Activated naive CD8-positive, alpha-beta T cell treated with anti-CD3 and anti-CD28 coated beads, Interleukin-2, amount 10 ng/mL, durations not matched to agents 7 days and 5 days (primary cell): Measurements from ENCODE around the gene ALLC. TPM values are rescaled to one million over a fixed set of nuclear protein-coding genes. Genes with fewer than 3 reads are reported as not detected.

Experiments
- ATAC-seq: fragments of 150-1000 bp; cut with Tn5 transposase; one replicate; pipeline ENCODE4 v1.10.0; 2021; ENCODE audit warnings: low read depth, moderate library complexity
- POLR2A ChIA-PET: fragments of 350-600 bp; sonication (Branson Sonifier 250); formaldehyde crosslinking; loops from one replicate; lab custom pipeline; 2021; ENCODE audit warnings: antibody characterized with exemption; lab: Charles Lee
- DNase-seq: peaks from one replicate; pipeline ENCODE4 v3.0.0; 2021
- H3K27ac Mint-ChIP-seq: one replicate; pipeline ENCODE4 v1.8.0; 2022; ENCODE audit warnings: mild to moderate bottlenecking, mixed read lengths
- H3K27me3 Mint-ChIP-seq: one replicate; pipeline ENCODE4 v1.8.0; 2022; ENCODE audit warnings: mild to moderate bottlenecking, moderate library complexity, mixed read lengths
- H3K36me3 Mint-ChIP-seq: one replicate; pipeline ENCODE4 v1.8.0; 2021; ENCODE audit warnings: mild to moderate bottlenecking, mixed read lengths
- H3K4me1 Mint-ChIP-seq: one replicate; pipeline ENCODE4 v1.8.0; 2021; ENCODE audit warnings: mixed read lengths
- H3K4me3 Mint-ChIP-seq: one replicate; pipeline ENCODE4 v1.8.0; 2022; ENCODE audit warnings: mild to moderate bottlenecking, moderate library complexity, mixed read lengths
- H3K9me3 Mint-ChIP-seq: one replicate; pipeline ENCODE4 v1.8.0; 2021; ENCODE audit warnings: mixed read lengths
- total RNA-seq, 2 experiments: library from RNA; stranded (reverse); gene quantifications; one replicate each; pipeline ENCODE4 v1.2.3, GENCODE V29; 2021

The ALLC gene
- total RNA-seq, 2 experiments from 2014 or later, result not detected

DNA sequence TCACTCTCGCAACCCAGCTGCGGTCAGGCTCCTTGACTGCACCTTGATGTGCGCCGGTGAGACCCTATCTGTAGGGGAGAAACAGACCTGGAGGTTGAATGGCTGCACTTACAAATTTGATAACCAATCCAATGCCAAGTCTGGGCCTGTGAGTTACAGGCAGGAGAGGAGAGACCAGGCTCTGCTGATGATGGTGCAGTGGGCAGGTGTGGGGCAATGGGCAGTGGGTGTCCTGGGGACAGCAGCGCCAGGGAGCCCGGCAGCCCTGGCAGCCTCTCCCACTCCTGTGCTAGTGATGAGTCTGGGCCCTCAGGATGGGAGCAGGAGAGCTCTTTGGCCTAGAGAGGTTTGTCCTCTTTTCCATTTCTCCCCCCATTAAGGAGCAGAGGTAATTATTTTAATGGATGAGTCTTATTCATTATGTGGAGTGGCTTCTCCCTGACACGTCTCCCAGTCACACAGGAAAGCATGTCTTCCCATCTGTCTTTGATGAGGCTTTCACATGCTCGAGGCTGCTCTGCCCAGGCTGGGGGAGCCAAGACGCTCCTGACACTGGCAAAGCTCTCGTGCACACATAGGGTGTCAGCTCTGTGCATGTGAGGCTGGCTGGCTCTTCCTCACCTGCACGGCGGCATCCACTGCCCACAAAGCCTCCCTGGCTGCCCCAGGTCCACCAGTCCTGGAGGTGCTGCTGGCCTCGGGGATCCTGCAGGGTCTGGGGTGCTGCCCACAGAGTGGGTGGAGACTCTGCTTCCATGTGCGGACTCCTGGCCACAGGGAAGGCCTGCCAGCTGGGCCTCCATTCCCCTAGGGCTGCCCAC is 10.0 kb upstream of the ALLC start:
- Mint-ChIP-seq H3K36me3 (no peaks in the 10 kb centered on the region), H3K4me1 (peaks cover 12% of the 10 kb centered on the region), H3K9me3 (no peaks in the 10 kb centered on the region), H3K27ac (no peak overlapping the region), H3K4me3 (no peak overlapping the region), H3K27me3 (no peaks in the 10 kb centered on the region)
- POLR2A ChIA-PET, result no interaction called here
- DNase-seq (no peak), ATAC-seq (no peak)

DNA sequence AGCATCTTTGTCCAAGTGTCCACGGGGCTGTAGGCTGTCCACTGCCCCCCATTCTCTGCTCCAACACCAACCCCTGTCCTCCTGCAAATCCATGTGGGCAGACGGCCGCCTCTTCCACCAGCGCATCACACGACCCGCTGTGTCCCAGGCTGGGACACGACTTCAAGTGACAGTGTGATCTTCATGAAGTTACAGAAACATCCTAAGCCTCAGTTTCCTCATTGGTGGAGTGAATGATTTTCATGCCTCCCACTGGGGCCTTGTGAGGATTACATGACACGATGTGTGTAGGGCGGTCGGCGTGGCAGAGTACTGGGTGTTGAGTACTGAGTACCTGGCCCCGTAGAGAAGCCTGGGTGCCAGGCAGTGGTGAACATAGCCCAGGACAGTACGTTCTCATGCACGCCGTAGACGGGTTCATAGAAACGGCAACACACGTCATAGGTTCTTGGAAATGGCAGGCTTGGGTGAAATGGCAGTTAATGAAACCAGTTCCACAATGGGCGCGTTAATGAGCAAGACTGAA is 9.3 kb upstream of the ALLC start:
- Mint-ChIP-seq H3K27ac (no peak overlapping the region), H3K9me3 (no peaks in the 10 kb centered on the region), H3K36me3 (no peaks in the 10 kb centered on the region), H3K4me3 (no peak overlapping the region), H3K27me3 (no peaks in the 10 kb centered on the region), H3K4me1 (peaks cover 10% of the 10 kb centered on the region)
- DNase-seq (no peak), ATAC-seq (no peak)
- POLR2A ChIA-PET, result no interaction called here

DNA sequence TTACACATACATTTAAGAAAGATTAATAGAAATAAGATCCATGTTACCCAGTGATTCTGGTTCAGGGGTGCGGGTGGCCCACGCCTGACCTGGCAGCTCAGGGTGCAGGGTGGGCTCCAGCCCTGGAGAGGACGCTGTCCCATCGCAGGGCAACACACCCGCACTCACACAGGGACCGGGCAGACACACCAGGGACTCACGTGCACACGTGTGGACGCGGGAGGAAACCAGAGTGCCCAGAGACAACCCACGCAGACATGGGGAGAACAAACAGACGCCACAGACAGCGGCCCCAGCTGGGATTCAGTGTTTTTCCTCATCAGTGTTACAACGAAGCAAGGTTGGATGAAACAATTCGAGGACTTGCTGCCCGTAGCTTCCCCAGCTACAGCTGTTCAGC is 8.4 kb upstream of the ALLC start:
- no peaks in the 10 kb centered on the region for H3K36me3 Mint-ChIP-seq
- POLR2A ChIA-PET, result no interaction called here
- H3K27me3 Mint-ChIP-seq, result no peaks in the 10 kb centered on the region
- H3K4me1 Mint-ChIP-seq, result peaks cover 10% of the 10 kb centered on the region
- ATAC-seq, result no peak
- no peak overlapping the region for H3K27ac Mint-ChIP-seq
- H3K4me3 Mint-ChIP-seq, result no peak overlapping the region
- H3K9me3 Mint-ChIP-seq, result no peaks in the 10 kb centered on the region
- no peak for DNase-seq

DNA sequence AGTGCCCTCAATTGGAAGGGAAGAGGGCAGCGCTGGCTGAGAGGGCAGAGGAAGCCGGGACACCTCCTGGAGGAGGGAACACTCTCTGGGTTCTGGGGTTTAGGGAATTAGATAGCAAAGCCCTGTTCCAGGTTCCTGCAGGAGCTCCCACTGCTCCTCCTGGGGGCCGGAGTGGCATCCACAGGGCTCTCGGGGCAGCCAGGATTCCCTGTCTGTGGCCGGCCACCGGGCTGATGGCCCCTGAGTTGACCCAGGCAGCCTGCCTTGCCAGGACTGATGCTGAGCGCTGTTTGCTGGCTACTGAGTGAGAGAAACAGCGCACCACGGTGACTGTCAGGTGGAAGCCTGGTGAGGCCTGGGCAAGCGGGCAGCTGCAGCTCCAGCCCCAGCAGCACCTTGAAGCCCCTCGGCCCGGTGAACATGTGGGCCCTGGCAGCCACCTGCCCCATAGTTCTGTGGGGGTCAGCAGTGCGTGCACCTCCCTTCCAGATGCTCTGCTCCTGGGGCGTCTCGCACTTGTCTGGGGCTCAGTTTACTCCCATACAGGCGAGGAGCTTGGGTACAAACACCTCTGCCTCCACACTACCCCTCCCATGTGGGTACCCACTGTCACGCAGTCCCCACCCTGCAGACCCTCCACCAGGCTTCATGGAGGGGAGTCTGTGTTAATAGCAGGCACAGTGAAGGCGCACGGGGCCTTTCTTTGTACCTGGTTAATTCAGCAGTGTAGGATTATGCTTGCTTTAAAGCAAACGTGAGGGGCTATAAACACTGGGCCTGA is 7.7 kb upstream of the ALLC start:
- peak overlapping the region; percentile 81 for H3K4me3 Mint-ChIP-seq
- DNase-seq, result no peak
- no peak for ATAC-seq
- H3K4me1 Mint-ChIP-seq, result peaks cover 10% of the 10 kb centered on the region
- no peak overlapping the region for H3K27ac Mint-ChIP-seq
- no peaks in the 10 kb centered on the region for H3K36me3 Mint-ChIP-seq
- H3K9me3 Mint-ChIP-seq, result no peaks in the 10 kb centered on the region
- no peaks in the 10 kb centered on the region for H3K27me3 Mint-ChIP-seq
- POLR2A ChIA-PET, result interaction anchor here (1.1 to 2.2 kb wide), 2 partner anchors 75 to 226 kb away, joined by 4 to 7 read pairs; no protein-coding TSS in a partner anchor

DNA sequence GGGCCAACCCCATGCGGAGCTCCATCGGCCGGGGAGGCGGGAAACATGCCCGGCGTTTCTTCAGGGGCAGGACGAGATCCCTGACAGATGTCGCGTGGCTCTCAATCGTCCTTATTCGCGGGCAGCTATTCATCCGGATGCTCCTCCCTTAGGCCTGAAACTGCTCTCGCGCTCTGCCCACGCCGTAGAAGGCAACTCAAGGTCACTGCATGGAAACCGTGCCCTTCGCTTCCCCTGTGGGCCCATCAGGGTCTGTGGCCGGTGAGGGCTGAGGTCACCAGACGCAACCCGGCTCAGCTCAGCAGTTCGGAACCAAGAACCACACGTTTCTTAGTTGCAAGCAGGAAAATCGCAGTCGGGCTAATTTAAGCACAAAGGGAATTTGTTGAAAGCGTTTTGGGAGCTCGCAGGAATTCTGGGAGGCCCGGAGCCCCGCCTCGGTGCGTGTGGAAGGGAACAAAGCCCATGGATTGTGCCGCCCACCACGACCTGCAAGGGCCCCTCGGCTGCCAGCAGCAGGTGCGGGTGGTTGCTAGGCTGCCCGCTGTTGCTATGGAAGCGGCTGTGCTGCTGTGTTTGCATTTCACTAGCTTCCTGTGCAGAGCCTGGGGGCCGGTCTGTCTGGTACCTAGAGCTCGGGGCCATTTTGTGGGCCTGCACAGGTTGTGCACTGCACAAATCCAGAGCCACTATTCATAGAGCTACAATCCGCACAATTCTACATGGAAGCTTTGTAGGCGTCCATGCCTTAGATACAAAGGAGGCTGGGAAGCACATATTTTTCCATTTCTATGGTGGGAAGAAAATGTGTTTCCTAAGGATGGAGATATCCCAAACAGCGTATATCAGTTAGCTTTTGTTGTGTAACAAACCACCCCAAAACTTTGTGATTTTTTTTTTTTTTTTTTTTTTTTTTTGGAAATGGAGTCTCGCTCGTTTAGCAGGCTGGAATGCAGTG is 6.0 kb upstream of the ALLC start:
- DNase-seq, result peak; percentile 78
- H3K27me3 Mint-ChIP-seq, result no peaks in the 10 kb centered on the region
- H3K36me3 Mint-ChIP-seq, result no peaks in the 10 kb centered on the region
- POLR2A ChIA-PET, result interaction anchor here (1.2 to 2.2 kb wide), 6 partner anchors 77 to 274 kb away, joined by 4 to 13 read pairs (median 7); partner anchors contain the start of genes ADI1, EIPR1, RNASEH1 and RPS7
- ATAC-seq, result peak; percentile 83
- peak overlapping the region; percentile 92 for H3K27ac Mint-ChIP-seq
- H3K9me3 Mint-ChIP-seq, result no peaks in the 10 kb centered on the region
- peaks cover 10% of the 10 kb centered on the region for H3K4me1 Mint-ChIP-seq
- peak overlapping the region; percentile 81 for H3K4me3 Mint-ChIP-seq

DNA sequence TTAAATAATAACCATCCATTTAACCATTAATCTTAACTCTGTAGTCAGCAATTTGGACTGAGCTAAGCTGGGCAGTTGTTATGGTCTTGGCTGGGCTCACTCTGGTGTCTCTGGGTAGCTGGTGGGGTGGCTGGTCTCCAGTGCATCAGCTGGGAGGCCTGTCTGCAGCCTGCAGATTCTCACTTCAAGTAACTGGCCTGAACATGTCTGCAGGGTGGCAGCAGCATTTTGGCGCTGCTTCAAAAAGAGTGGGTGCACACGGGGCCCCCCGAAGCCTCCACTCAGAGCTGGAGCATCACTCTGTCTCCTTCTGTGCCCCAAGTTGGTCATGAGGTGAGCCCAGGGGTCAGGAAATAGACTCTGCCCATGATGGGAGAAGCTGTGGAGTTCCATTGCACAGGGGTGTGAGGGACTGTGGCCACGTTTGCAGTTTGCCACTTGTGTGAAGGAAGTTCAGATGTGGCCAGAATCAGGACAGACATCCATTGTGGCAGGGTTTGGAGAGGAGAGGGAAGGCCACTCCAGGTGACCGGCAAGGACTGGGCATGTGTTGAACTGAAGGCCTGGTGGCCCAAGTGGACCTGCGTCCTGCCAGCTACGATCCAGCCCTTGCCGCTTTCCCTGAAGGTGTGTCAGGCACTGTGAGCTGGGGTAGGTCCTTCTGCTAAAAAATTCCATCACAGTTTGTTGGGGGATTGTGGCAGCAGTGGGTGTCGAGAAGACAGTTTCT is 4.9 kb upstream of the ALLC start:
- no peak for DNase-seq
- Mint-ChIP-seq H3K4me1 (peaks cover 10% of the 10 kb centered on the region), H3K9me3 (no peaks in the 10 kb centered on the region), H3K27me3 (no peaks in the 10 kb centered on the region), H3K4me3 (no peak overlapping the region), H3K27ac (no peak overlapping the region), H3K36me3 (no peaks in the 10 kb centered on the region)
- POLR2A ChIA-PET, result interaction anchor here (1.2 to 1.7 kb wide), 2 partner anchors 78 to 275 kb away, joined by 7 to 10 read pairs; partner anchors contain the start of genes EIPR1 and RPS7
- no peak for ATAC-seq

DNA sequence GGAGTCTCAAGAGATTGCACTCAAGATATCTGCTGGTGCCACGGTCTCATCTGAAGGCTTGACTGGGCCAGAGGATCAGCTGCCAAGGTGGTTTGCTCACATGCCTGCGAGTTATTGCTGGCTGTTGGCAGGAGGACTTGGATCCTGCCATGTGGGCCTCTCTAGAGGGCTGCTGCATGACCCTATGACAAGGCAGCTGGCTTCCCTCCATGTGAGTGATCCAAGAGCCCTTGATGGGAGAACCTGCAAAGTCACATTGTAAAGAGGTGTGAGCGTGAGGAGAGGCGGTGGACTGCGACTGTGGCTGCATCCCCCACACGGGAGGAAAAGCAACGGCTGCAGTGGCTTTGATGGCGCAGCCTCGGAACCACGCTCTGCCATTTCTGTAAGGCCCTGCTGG is 4.0 kb upstream of the ALLC start:
- no peak for ATAC-seq
- H3K4me3 Mint-ChIP-seq, result no peak overlapping the region
- H3K27me3 Mint-ChIP-seq, result no peaks in the 10 kb centered on the region
- no peaks in the 10 kb centered on the region for H3K36me3 Mint-ChIP-seq
- no peaks in the 10 kb centered on the region for H3K9me3 Mint-ChIP-seq
- peaks cover 10% of the 10 kb centered on the region for H3K4me1 Mint-ChIP-seq
- POLR2A ChIA-PET, result no interaction called here
- no peak overlapping the region for H3K27ac Mint-ChIP-seq
- DNase-seq, result no peak

DNA sequence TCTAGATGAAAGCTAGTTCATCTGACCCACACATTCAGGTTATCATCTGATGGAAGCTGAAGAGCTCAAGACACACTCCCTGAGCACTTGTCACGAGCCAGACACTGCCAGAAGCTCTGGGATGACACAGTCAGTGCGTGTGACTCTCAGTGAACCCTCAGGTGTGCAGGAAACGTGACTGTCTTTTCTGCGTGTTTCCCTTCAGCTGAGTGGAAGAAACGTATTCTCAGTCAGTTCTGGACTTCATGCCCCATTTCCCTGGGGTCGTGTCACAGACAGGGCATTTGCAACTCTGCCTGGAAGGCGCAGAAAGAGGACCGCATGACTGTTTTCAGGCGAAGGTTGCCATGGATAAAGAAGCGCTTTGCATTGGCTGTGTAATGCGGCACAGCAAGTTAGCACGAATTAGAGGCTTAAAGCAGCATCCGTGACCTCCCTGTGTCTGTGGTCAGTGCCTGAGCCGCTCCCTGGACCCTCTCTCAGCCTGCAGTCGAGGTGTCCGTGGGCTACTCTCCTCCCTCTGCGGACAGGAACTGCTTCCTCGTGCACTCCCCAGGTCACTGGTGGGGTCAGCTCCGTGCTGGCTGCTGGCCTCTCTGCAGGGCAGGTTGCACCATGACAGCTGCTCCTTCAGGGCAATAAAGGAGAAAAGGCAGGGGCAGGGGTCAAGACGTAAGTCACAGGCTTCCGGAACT is 3.3 kb upstream of the ALLC start:
- no peak for DNase-seq

DNA sequence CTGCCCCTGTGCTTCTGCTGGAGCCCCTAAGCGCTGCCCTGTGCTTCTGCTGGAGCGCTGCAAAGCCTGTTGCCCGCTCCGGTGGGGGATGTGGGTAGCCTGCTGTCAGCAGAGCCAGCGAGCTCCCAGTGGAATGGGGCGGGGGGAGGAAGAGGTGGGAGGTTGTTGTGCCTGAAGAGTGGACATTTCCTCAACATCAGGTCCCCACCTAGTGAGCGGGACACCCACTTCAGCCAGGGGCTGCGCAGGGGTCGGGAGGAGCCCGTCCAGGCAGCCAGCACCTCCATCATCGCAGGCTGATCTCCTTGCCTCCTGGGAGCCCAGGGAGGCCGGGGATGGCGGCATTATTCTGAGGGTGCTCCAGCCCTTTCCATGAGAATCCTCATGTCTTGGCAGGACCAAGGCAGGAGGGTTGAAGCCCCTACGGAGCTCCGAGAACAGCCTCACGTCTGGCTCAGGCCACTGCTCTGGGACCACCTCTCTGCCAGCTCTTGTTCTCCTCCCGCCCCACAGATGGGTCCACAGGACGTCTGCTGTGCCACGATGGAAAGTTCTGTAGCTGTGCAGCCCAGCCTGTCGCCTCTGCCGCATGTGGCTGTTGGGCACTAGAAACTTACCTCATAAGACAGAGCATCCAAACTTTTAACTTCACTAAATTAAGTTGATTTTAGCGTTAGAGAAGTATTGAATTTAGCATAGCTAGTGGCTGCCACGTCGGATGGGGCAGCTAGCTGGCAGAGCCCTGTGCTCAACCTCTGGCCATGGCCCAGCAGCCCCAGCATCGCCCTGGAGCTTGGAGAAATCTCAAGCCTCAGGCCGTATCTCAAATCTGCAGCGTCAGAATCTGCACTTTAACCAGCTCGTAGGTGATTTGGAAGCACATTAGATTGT is 1.9 kb upstream of the ALLC start:
- POLR2A ChIA-PET, result no interaction called here
- no peaks in the 10 kb centered on the region for H3K27me3 Mint-ChIP-seq
- no peak for ATAC-seq
- H3K4me1 Mint-ChIP-seq, result peaks cover 11% of the 10 kb centered on the region
- H3K27ac Mint-ChIP-seq, result no peak overlapping the region
- DNase-seq, result no peak
- H3K36me3 Mint-ChIP-seq, result no peaks in the 10 kb centered on the region
- no peak overlapping the region for H3K4me3 Mint-ChIP-seq
- H3K9me3 Mint-ChIP-seq, result no peaks in the 10 kb centered on the region

More for the DNA sequence above, 3.3 kb upstream of the ALLC start:
- no peaks in the 10 kb centered on the region for H3K36me3 Mint-ChIP-seq
- no peak overlapping the region for H3K27ac Mint-ChIP-seq
- H3K4me3 Mint-ChIP-seq, result no peak overlapping the region
- no peaks in the 10 kb centered on the region for H3K27me3 Mint-ChIP-seq
- no peaks in the 10 kb centered on the region for H3K9me3 Mint-ChIP-seq
- no peak for ATAC-seq
- POLR2A ChIA-PET, result no interaction called here
- peaks cover 11% of the 10 kb centered on the region for H3K4me1 Mint-ChIP-seq

DNA sequence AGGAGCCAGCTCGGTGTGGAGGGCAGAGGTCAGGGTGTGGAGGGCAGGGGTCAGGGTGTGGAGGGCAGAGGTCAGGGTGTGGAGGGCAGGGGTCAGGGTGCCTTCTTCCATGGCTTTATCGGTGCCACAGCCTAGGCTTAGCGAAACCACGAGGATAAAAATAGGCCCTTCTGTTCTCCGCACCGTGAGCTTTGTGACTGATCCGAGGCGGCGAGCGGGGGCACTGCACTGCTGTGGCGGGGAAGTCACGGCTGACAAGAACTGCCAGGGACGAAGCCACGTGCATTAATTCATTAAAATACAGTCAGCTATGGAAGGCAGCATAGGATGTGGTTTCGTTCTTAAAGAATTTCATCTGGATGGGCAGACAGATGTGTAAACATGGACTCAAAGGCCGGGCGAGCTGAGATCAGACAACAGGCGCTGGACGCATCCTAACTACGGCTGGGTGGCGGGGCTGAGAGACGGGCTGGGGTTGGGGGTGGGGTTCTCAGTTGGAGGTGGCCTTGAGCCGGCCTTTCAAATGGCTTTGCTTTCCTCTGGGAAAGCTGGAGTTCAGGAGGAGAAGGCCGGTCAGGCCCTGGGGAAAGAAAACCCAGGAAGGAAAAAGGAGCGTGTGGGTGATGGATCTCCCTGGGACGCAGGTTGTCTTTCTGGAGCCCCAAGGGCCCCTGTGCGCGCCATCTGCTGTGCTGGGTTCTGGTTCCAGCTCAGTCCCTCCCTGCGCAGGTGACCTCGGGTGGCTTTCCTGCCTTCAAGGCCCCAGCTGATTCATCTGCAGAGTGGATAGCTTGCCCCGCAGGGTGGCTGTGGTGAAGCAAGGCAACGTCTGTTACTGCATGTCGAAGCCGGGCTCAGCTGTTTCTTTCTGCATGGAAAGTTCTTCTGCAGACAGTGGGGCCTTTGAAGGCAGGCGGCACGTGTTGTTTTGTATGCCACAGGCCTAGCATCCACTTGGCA is 958 bp upstream of the ALLC start:
- H3K36me3 Mint-ChIP-seq, result no peaks in the 10 kb centered on the region
- no peaks in the 10 kb centered on the region for H3K9me3 Mint-ChIP-seq
- DNase-seq, result no peak
- no peaks in the 10 kb centered on the region for H3K27me3 Mint-ChIP-seq
- H3K4me3 Mint-ChIP-seq, result no peak overlapping the region
- POLR2A ChIA-PET, result no interaction called here
- ATAC-seq, result no peak
- no peak overlapping the region for H3K27ac Mint-ChIP-seq
- H3K4me1 Mint-ChIP-seq, result peaks cover 6% of the 10 kb centered on the region
